WTC11 (cell line): Measurements from ENCODE around the gene GUCY1A2. TPM values are rescaled to one million over a fixed set of nuclear protein-coding genes. Genes with fewer than 3 reads are reported as not detected.

Source experiments
- ATAC-seq: fragments of 200-7000 bp; cut with Tn5 transposase; 2 replicates; pipeline ENCODE4 v1.10.0; 2021; ENCODE audit warnings: mild to moderate bottlenecking, moderate library complexity
- CTCF ChIA-PET: fragments of 300-600 bp; sonication (Branson Sonifier 250); formaldehyde crosslinking; loops from one replicate; lab custom pipeline; 2021; ENCODE audit warnings: antibody characterized with exemption; lab: Charles Lee
- POLR2A ChIA-PET: fragments of 350-600 bp; sonication (Branson Sonifier 250); formaldehyde crosslinking; loops from one replicate; lab custom pipeline; 2021; ENCODE audit warnings: antibody characterized with exemption; lab: Charles Lee
- DNase-seq: peaks from one replicate; pipeline ENCODE4 v3.0.0; 2021; ENCODE audit warnings: low spot score
- H3K27ac Mint-ChIP-seq: 2 replicates; pipeline ENCODE4 v1.8.0; 2021; ENCODE audit warnings: mixed read lengths
- H3K27me3 Mint-ChIP-seq: 2 replicates; pipeline ENCODE4 v1.8.0; 2021; ENCODE audit warnings: low read depth, mild to moderate bottlenecking, moderate library complexity, mixed read lengths
- H3K36me3 Mint-ChIP-seq: 2 replicates; pipeline ENCODE4 v1.8.0; 2021; ENCODE audit warnings: mixed read lengths
- H3K4me1 Mint-ChIP-seq: 2 replicates; pipeline ENCODE4 v1.8.0; 2022; ENCODE audit warnings: mixed read lengths
- H3K4me3 Mint-ChIP-seq: 2 replicates; pipeline ENCODE4 v1.8.0; 2021; ENCODE audit warnings: mild to moderate bottlenecking, moderate library complexity, mixed read lengths
- H3K9me3 Mint-ChIP-seq: 2 replicates; pipeline ENCODE4 v1.8.0; 2021; ENCODE audit warnings: mixed read lengths
- ATF1 ChIP-seq: sonication (generic); formaldehyde crosslinking; IDR thresholded peaks from 2 replicates; pipeline ENCODE4 v1.8.1; 2023; ENCODE audit warnings: mild to moderate bottlenecking, moderate library complexity, missing genetic modification reagents
- ATF2 ChIP-seq: sonication (generic); formaldehyde crosslinking; IDR thresholded peaks from 2 replicates; pipeline ENCODE4 v1.8.1; 2022; ENCODE audit warnings: low read depth, missing genetic modification reagents, borderline replicate concordance
- CBFB ChIP-seq: sonication (generic); formaldehyde crosslinking; IDR thresholded peaks from 2 replicates; pipeline ENCODE4 v1.8.1; 2022; ENCODE audit warnings: mild to moderate bottlenecking, low read depth, missing genetic modification reagents
- EMX1 ChIP-seq: fragments of 250-450 bp; sonication (Bioruptor Pico); IDR thresholded peaks from 2 replicates; pipeline ENCODE4 v1.8.0; 2021; ENCODE audit warnings: mild to moderate bottlenecking
- FOXK1 ChIP-seq: sonication (generic); formaldehyde crosslinking; IDR thresholded peaks from 2 replicates; pipeline ENCODE4 v1.8.0; 2022; ENCODE audit warnings: mild to moderate bottlenecking, moderate library complexity, missing genetic modification reagents
- FOXP1 ChIP-seq: sonication (generic); formaldehyde crosslinking; IDR thresholded peaks from 2 replicates; pipeline ENCODE4 v1.8.0; 2022; ENCODE audit warnings: missing genetic modification reagents, mild to moderate bottlenecking, moderate library complexity, borderline replicate concordance
- GRHL2 ChIP-seq: fragments of 250-450 bp; sonication (Bioruptor Pico); IDR thresholded peaks from 2 replicates; pipeline ENCODE4 v1.8.0; 2022; ENCODE audit warnings: mild to moderate bottlenecking, moderate library complexity; ENCODE audit not compliant: insufficient replicate concordance, severe bottlenecking
- IRF2 ChIP-seq: sonication (generic); formaldehyde crosslinking; IDR thresholded peaks from 2 replicates; pipeline ENCODE4 v1.8.0; 2022; ENCODE audit warnings: low read depth, missing genetic modification reagents, borderline replicate concordance
- JUN ChIP-seq: sonication (generic); formaldehyde crosslinking; IDR thresholded peaks from 2 replicates; pipeline ENCODE4 v1.8.0; 2023; ENCODE audit warnings: mild to moderate bottlenecking, missing genetic modification reagents
- MXD4 ChIP-seq: fragments of 250-450 bp; sonication (Bioruptor Pico); IDR thresholded peaks from 2 replicates; pipeline ENCODE4 v1.8.0; 2021; ENCODE audit warnings: mild to moderate bottlenecking, moderate library complexity, borderline replicate concordance
- PREB ChIP-seq: sonication (generic); formaldehyde crosslinking; IDR thresholded peaks from 2 replicates; pipeline ENCODE4 v1.8.1; 2022; ENCODE audit warnings: mild to moderate bottlenecking, missing genetic modification reagents, moderate library complexity, borderline replicate concordance
- PRRX2 ChIP-seq: fragments of 250-450 bp; sonication (Bioruptor Pico); IDR thresholded peaks from 2 replicates; pipeline ENCODE4 v1.8.0; 2021; ENCODE audit warnings: mild to moderate bottlenecking
- SP1 ChIP-seq: sonication (generic); formaldehyde crosslinking; conservative IDR thresholded peaks from 2 replicates; pipeline ENCODE4 v1.8.1; 2022; ENCODE audit warnings: missing genetic modification reagents
- TCF7 ChIP-seq: sonication (generic); formaldehyde crosslinking; IDR thresholded peaks from 2 replicates; pipeline ENCODE4 v1.8.0; 2022; ENCODE audit warnings: mild to moderate bottlenecking, low read depth, missing genetic modification reagents, moderate library complexity
- ZBTB21 ChIP-seq: sonication (generic); formaldehyde crosslinking; IDR thresholded peaks from 2 replicates; pipeline ENCODE4 v1.8.1; 2023; ENCODE audit warnings: mild to moderate bottlenecking, missing genetic modification reagents, borderline replicate concordance
- ZNF263 ChIP-seq: sonication (generic); formaldehyde crosslinking; IDR thresholded peaks from 2 replicates; pipeline ENCODE4 v1.8.1; 2022; ENCODE audit warnings: low read depth, mild to moderate bottlenecking, moderate library complexity, missing genetic modification reagents
- total RNA-seq: library from RNA; stranded (reverse); gene quantifications from 3 replicates; pipeline ENCODE4 v1.2.3, GENCODE V29; 2021
- TF ChIP-seq, protein P1 (sequence below): sonication (generic); formaldehyde crosslinking; IDR thresholded peaks from 2 replicates; pipeline ENCODE4 v1.8.1; 2023; ENCODE audit warnings: mild to moderate bottlenecking, missing genetic modification reagents
- TF ChIP-seq, protein P2 (sequence below): sonication (generic); formaldehyde crosslinking; IDR thresholded peaks from 2 replicates; pipeline ENCODE4 v1.8.1; 2023; ENCODE audit warnings: mild to moderate bottlenecking, missing genetic modification reagents
- TF ChIP-seq, protein P3 (sequence below): sonication (generic); formaldehyde crosslinking; IDR thresholded peaks from 2 replicates; pipeline ENCODE4 v1.8.1; 2022; ENCODE audit warnings: missing genetic modification reagents, borderline replicate concordance

Gene GUCY1A2
- total RNA-seq, 1 experiment from 2014 or later, result 0.90 TPM

DNA sequence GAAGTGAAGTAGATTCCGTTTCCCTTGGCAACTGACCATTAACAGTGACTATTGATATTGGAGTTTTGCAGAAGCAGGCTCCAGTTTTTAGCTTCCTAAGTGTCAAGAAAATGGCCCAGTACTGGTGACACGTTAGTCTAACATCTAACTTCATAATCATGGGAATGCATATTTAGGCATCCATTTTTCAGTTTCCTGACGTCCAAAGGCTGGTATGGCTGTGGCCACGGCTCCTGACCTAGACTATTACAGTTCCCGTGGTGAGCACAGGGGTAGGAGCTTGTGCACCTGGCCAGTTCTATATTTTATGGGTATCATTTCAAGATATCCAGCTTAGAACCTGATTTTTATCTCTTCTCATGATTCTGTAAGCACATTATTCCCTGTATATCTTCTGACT, 323.8 kb downstream of the GUCY1A2 start (continued):
- TF ChIP-seq, protein P1, sequence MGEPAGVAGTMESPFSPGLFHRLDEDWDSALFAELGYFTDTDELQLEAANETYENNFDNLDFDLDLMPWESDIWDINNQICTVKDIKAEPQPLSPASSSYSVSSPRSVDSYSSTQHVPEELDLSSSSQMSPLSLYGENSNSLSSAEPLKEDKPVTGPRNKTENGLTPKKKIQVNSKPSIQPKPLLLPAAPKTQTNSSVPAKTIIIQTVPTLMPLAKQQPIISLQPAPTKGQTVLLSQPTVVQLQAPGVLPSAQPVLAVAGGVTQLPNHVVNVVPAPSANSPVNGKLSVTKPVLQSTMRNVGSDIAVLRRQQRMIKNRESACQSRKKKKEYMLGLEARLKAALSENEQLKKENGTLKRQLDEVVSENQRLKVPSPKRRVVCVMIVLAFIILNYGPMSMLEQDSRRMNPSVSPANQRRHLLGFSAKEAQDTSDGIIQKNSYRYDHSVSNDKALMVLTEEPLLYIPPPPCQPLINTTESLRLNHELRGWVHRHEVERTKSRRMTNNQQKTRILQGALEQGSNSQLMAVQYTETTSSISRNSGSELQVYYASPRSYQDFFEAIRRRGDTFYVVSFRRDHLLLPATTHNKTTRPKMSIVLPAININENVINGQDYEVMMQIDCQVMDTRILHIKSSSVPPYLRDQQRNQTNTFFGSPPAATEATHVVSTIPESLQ (CRISPR knock-in tag), result no peak
- no peak for TF ChIP-seq JUN (CRISPR knock-in tag)
- TF ChIP-seq IRF2 (CRISPR knock-in tag), result no peak
- TF ChIP-seq PRRX2, result no peak
- no peak for TF ChIP-seq EMX1 (CRISPR knock-in tag)
- TF ChIP-seq CBFB (CRISPR knock-in tag), result no peak
- TF ChIP-seq, all 79 proteins: peak for 0

GRCh38 chr11:106691807-106692365, 326.4 kb downstream of the GUCY1A2 start:
- POLR2A ChIA-PET, result no interaction called here
- CTCF ChIA-PET, result no interaction called here
- H3K27ac Mint-ChIP-seq, result no peak overlapping the region
- no peaks in the 10 kb centered on the region for H3K36me3 Mint-ChIP-seq
- H3K4me3 Mint-ChIP-seq, result no peak overlapping the region
- no peak for DNase-seq
- no peaks in the 10 kb centered on the region for H3K4me1 Mint-ChIP-seq
- ATAC-seq, result no peak
- peaks cover 5% of the 10 kb centered on the region; the same call in 1 of the 2 replicates for H3K9me3 Mint-ChIP-seq
- H3K27me3 Mint-ChIP-seq, result no peaks in the 10 kb centered on the region
- TF ChIP-seq MXD4 (CRISPR knock-in tag) (no peak), CBFB (CRISPR knock-in tag) (no peak), TCF7 (CRISPR knock-in tag) (no peak), ZBTB21 (CRISPR knock-in tag) (no peak), ATF1 (CRISPR knock-in tag) (no peak), ZNF263 (CRISPR knock-in tag) (no peak), ATF2 (CRISPR knock-in tag) (no peak), SP1 (CRISPR knock-in tag) (no peak), PREB (CRISPR knock-in tag) (no peak), FOXP1 (CRISPR knock-in tag) (no peak), FOXK1 (CRISPR knock-in tag) (no peak), GRHL2 (CRISPR knock-in tag) (no peak)
- TF ChIP-seq, protein P2, sequence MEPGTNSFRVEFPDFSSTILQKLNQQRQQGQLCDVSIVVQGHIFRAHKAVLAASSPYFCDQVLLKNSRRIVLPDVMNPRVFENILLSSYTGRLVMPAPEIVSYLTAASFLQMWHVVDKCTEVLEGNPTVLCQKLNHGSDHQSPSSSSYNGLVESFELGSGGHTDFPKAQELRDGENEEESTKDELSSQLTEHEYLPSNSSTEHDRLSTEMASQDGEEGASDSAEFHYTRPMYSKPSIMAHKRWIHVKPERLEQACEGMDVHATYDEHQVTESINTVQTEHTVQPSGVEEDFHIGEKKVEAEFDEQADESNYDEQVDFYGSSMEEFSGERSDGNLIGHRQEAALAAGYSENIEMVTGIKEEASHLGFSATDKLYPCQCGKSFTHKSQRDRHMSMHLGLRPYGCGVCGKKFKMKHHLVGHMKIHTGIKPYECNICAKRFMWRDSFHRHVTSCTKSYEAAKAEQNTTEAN (CRISPR knock-in tag), result no peak
- TF ChIP-seq, protein P1 (CRISPR knock-in tag), result no peak
- TF ChIP-seq, protein P3, sequence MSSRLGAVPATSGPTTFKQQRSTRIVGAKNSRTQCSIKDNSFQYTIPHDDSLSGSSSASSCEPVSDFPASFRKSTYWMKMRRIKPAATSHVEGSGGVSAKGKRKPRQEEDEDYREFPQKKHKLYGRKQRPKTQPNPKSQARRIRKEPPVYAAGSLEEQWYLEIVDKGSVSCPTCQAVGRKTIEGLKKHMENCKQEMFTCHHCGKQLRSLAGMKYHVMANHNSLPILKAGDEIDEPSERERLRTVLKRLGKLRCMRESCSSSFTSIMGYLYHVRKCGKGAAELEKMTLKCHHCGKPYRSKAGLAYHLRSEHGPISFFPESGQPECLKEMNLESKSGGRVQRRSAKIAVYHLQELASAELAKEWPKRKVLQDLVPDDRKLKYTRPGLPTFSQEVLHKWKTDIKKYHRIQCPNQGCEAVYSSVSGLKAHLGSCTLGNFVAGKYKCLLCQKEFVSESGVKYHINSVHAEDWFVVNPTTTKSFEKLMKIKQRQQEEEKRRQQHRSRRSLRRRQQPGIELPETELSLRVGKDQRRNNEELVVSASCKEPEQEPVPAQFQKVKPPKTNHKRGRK, result no peak
